HG02588 (cell line): ENCODE results near the gene DTYMK.
"Not testable (repeated sequence)": the region's sequence is repeated elsewhere in the genome, so short reads cannot be mapped to it uniquely, and the experiment has no call there.

Experiments used
- ATAC-seq: cut with Tn5 transposase; IDR thresholded peaks from one replicate; pipeline ENCODE4 v1.9.1; 2021; ENCODE audit warnings: mild to moderate bottlenecking, moderate library complexity; ENCODE audit not compliant: unreplicated experiment

The DTYMK gene

DNA sequence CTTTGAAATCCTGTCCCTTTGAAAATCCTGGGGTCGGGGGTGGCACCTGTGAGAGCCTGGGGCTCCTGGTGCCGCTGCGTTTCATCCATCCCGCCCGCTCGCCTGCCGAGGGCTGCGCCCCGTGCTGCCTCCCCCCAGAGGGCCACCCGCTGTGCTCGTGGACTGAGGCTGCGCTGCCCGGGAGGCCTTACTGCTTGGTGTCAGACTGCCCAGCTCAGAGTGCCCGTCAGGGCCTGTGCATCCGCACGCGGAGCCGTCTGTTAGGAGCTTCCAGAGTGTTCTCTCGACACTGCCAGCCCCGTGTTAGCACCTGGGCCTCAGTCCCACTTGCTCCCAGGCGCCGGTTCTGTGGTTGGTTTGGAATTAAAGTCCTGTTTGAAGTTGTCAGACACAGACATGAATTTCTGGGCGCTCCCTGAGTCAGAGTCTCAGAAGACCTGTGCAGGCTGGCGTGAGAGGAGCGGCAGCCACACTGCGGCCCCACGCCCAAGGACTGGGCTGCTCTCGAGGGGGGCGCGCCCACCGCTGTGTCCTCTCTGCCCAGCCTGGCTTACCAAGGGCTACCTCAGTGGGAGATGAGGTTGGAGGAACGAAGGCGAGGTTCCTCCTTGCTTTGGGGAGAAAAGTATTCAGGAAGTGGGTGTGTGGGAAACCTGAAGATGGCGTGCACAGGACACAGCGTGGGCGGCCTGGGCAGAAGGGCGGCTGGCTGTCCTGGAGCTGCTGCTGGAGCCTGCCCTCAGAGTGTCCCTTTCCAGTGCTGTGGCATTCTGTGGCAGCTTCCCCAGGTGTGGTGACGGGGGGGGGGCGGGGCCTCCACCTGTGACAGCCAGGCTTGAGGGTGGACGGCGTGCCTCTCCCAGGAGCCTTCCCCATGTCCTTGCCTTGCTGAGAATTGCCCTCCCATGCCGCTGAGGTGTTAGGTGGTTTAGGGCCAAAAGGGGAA, 14.1 kb downstream of the DTYMK start:
- ATAC-seq = no peak

DNA sequence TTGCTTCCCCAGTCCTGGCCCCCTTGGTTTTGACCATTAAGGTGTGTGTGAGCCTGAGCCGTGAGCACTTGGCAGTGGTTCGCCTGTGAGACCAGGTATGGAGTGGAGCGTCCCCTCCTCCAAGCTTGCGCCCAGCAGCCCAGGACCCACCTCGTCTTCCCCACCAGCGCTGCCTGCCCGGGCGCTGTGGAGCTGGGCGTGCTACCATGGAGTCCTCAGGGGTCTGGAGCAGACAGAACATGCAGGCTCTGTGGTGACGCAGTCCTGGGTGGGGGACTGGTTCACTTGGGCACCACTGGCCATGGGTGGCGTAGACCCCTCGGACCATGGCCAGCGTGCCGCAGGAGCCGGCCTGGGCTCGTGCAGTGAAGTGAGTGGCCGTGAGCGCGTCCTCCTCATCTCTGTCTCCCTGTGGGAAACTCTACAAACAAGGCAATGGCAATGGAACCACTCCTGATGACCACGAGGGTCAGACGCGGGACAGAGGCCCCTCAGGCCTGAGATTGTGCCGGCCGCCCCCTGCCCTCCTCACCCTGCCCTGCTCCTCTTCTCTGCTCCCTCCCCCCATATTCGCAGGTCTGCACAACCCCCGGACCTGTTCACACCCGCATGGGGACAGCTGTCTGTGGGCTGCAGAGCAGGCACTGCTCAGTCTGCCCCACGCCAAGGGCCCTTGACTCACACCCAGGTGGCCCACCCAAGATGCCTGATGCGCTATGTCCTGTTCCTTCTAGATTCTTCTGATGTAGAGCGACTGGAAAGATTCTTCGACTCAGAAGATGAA, 15.0 kb downstream of the DTYMK start:
- no peak for ATAC-seq

DNA sequence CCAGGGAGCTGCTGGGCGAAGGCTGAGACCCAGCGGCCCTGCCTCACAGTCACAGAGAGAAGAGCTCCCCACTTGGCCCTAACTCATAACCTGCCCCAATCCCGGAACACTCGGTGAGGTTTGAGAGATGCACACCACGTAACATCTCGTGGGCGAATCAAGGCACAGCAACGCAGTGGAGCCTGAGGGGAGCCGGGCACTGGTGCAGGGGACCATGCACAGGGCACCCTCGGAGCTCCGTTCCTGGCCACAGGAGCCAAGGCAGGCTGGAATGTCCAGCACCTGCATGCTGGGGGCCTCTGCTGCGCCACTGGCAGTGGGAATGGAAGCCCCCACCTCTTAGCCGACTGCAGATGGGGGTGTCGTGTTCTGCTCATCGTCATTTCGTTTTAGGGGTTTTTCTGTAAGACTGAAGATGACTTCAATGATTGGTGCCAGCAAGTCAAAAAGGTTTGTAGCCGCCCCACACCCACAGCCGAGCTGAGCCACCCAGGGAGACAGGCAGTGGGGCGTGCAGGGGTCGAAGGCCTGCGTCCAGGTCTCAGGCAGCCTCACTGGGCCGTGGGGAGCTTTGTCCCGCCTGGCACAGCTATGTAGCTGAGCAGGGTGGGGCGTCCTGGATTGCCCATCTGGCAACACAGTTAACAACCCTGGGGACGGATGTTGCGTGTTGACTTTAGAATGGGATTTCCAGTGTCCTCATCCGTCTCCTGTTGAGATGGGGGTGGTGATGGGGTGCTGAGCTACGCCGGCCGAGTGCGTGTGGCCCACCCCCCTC, 16.1 kb downstream of the DTYMK start:
- ATAC-seq = no peak

DNA sequence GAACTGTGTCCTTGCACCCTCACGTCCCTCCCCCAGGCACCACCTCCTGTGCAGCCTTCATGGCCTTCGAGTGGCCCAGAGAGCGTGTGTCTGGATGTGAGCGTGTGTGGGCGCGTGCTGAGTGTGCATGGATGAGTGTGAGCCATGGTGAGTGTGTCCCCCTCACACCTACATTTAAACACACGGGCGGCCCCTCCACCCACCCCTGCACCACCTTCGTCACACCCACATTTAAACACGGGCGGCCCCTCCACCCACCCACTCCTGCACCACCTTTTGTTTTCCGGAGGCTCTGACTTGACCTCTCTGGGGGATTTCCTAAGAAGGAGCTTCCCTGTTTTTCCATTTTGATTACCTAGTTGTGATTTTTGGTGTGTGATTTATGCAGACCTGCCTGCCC, 17.8 kb downstream of the DTYMK start:
- no peak for ATAC-seq

DNA sequence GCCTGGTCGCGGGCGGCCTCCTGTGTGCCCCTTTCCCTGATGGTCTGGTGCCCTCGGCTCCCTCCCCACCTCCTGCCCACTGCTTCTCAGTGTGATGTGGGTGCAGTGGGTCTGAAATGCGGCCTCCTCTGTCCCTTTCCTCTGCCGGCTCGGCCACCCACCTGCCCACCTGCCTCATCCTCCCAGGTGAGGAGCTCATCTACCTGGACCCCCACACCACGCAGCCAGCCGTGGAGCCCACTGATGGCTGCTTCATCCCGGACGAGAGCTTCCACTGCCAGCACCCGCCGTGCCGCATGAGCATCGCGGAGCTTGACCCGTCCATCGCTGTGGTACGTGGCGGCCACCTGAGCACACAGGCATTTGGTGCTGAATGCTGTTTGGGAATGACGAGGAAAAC, 18.3 kb downstream of the DTYMK start:
- no peak for ATAC-seq

DNA sequence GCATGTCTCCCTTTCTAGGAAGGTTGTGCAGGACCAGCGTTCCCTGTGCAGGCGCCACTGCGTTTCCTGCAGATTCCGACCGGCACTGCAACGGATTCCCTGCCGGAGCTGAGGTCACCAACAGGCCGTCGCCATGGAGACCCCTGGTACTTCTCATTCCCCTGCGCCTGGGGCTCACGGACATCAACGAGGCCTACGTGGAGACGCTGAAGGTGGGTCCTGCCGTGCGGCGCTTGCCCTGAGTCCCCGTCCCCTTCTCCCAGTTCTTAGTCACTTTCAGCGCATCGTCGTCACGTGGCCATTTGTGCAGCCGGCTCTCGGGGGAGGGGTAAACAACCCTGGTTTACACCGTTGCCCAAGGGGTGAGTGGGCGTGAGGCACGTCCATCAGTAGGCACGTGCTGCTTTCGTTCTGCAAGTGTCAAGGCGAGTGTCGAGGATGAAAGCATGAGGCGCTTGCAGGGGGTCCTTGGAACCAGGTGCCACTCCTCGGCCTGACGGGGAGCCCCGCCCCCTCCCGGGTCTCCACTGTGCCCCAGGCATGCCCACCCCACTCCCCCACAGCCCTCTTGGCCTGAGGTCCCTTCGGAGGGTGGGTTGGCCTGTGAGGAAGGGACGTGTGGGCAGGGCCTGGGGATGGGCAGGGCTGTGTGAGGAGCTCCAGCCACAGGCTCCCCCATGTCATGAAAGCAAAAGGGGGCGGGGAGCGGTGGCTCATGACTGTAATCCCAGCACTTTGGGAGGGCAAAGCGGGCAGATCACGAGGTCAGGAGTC, 19.8 kb downstream of the DTYMK start:
- ATAC-seq = no peak

DNA sequence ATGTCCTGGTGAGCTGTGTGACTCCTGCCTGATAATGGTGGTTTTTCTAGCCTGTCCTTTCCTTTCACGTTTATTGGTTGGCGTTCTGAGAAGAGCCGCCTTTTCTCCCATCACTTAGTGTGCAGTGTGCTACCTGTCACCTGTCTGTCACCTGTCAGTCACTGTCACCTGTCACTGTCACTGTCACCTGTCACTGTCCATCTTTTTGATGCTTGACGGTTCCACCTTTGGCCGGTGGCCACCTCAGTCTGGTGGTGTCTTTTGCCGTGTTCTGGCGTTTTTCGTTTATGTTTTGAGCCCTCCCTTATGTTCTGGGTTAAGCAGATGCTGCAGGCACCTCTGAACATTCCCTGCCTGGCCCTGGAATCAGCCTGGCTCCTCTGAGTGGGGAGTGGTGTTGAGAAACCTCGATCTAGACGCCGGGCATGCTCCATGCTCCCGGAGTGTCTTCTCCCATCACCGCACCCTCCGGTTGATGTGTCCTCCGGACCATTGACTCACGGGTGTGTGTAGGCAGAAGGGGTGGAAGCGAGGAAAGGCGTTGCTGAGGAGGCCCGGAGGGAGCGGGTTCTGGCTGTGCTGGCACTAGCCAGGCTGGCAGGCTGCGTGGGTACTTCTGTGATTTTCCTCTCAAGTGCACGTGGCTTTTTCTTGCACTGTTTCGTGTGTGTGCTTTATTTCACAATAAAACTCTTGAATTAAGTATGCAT, 20.7 kb downstream of the DTYMK start:
- no peak for ATAC-seq

DNA sequence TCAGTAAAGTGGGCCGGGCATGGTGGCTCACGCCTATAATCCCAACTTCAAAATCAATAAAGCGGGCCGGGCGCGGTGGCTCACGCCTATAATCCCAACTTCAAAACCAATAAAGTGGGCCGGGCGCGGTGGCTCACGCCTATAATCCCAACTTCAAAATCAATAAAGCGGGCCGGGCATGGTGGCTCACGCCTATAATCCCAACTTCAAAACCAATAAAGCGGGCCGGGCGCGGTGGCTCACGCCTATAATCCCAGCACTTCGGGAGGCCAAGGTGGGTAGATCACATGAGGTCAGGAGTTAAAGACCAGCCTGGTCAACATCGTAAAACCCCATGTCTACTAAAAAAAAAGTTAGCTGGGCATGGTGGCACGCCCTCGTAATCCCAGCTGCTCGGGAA, 23.9 kb downstream of the DTYMK start:
- ATAC-seq = not testable (repeated sequence)

DNA sequence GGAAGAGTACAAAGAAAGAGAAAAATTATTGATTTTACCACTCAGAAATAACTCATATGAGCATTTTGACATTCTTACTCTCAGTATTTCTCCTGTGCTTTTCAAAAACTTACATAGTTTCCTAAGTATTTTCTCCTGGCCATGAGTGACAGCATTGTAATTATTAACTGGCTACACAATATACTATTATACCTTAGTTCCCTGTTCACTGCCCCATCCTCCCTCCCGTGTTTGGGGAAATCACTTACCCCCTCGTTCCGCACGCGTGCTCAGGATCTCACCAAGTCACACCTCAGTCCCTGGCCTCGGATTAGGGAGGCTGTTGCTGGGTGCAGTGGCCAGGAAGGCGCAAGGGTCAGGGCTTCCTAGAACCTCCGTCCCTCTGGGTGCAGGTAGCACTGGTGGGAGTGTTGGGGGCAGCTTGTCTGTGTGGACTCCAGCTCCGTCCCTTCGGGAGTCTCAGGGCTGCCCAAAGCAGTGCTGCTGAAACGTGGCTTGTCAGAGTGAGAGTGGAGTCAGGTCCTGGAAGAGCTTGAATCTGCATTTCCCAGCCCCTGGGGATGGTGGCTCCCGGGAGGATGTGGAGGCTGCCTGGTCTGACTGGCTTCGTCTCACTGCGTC, 25.9 kb downstream of the DTYMK start:
- no peak for ATAC-seq

DNA sequence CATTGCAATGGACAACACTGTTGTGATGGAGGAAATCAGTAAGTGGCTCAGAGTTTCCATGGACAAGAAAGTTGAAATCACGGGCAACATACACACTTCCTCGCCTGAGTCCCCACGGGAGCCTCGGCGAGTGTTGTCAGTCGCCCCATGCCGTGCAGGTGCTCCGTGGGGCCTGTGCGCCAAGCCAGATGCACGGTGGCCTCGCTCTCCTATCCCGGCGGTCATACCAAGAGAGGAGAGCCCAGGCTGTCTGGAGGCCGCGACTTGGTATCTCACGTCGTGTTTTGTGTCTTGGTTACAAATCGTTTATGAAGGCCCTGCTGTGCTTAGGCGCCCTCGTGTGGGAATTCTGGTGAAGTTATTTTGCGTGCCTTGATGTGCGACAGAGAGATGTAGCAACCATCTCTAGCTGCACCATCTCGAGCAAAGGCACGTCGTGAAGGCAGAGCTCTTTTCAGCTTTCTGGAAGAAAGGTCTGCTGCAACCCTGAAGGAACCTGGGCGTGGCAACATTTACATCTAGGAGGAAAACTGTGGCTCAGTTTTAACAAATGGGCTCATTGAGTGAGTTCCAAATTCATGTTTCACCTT, 27.4 kb downstream of the DTYMK start:
- no peak for ATAC-seq

DNA sequence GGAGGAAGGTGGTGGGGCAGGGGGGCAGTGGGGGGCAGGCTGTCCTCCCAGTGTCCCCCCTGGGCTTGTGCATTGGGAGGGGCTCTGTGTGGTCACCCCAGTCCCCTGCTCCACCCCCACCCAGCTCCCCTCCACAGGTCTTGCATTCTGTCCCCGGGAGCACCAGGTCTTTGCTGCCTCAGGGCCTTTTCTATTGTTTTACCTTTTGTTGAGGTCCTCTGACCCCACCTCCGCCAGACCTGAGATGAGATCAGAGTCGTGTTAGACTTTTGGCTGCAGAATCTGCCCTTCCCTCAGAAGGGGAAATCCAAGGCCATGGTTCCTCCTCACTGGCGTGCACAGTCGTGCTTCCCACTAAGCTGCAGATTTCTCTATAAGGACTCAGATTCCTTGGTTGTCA, 28.3 kb downstream of the DTYMK start:
- no peak for ATAC-seq

DNA sequence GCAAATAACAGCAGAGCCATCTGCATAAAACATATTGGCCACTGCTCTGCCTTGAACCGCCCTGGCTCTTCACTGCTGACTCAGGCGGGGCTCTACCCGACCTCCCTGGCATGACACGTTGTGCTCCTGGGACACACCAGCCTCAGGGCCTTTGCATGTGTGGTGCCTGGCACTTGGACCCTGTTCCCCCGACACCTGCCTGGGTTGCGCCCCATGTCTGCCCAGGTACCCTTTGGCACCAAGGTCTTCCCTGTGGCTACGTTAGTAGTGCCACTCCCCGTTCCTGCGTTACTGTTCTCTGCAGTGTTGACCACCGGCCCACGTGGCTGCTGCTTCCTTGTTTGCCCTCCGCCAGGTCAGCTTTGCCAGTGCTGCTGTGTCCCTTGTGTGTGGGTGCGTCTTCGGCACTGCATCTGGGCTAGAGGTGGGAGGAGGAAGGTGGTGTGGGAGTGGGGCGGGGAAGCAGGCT, 28.8 kb downstream of the DTYMK start:
- no peak for ATAC-seq

DNA sequence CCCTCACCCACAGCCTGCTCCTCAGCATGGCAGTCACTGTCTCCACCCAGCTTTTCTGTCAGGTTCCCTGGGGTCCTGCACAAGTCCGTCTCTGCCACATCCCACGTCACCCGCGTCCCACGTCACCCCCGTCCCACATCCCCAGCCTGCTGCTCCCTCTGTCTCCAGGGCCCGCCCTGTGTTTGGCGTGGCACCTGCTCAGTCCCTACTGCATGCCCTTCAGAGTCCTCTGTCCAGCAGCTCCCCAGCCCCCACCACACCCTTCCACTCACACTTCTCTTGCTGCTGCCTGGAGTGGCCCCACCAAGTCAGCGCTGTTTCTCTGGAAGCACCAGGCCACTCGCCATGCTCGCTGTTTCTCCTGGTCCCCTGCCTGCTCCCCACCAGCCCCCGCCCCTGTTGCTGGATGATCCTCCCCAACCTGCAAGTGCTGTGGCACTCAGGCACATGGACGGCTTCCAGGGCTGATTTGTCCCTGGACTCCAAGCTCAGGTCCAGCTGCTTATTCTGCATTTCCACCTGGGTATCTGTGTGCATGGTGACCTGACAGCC, 30.3 kb downstream of the DTYMK start:
- no peak for ATAC-seq

DNA sequence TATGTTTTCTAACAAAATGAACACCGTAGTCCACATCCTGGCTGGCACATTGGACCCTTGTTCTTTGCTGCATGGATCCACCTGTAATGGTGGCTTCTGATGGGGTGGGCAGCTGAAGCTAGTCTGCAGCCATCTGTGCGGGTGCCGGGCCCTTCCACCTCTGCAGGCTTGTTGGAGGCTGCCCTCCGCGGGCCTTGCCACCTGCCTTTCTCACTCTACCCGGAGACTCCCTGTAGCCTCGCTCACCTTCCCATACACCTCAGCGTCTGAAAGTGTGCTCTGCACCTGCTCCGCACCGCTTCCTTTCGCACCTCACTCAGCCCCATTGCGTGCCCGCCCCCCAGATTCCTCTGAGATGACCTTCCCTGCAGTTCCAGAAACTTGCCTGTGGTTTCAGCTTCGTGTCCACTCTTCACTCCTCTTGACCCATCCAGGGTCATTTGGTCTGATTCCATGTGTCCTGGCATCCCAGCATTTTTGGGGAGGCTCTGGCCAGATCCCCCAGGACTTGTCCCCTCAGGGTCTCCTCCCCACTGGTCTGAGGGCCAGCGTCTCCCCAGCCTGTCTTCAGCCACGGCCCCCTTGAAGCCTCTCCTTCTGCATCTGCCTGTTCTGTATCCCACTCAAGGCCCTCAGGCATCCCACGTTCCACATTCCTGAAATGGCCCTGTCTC, 31.0 kb downstream of the DTYMK start:
- no peak for ATAC-seq

DNA sequence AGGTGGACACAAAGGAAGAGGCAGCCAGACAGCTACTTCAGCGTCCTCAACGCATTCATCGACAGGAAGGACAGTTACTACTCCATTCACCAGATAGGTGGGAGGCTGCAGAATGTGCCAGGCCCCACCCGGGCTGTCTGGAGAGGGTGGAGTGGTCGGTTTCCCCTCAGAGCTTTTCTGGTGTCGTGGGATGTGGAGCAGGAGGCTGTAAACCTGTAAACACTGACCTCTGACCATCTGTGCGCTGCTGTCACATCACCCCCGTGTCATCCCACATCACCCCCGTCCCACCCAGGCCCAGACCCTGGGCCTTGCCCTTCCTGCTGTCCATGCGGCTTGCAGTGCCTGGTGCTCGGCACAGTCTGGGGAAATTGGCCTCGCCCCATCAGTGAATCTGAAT, 32.1 kb downstream of the DTYMK start:
- ATAC-seq = no peak

DNA sequence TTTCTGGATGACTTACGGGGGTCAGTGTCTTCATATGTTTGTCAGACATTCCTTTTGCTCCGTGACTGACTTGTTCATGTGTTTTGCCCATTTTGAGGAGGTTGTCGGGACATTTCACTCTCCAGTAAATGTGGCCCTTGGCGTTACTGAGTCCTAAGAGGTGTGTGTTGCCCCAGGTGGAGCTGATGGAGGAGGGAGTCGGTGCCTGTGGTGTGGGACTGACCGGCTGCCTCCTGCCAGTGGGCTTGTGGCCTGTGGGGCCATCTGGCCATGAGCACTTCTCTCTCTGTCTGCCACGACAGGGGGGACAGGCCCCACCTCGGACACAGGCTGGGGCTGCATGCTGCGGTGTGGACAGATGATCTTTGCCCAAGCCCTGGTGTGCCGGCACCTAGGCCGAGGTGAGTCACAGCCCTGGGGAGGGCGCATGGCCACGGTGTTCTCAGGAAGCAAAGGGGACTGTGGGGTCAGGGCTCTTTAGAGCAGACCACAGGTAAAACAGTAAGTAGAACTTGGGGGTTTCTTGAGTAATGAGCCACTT, 33.3 kb downstream of the DTYMK start:
- no peak for ATAC-seq

DNA sequence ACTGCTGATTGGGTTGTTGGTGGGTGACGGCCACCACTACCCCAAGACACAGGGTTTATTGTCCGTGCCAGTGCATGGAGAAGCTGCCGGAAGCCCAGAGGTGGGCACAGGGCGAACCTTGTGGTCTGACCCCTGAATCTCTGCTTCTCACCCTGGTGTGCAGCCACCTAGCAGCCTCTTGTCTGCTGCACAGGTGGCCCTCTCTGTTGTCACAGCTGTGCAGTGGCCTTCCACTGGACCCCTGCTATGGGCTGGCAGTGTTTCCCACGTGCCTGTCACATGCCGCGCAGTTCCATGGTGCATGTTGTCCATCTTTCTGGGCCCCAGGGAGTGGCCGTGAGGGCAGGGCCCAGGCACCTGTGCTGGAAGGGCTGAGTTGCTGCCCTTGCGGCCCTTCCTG, 33.9 kb downstream of the DTYMK start:
- no peak for ATAC-seq

DNA sequence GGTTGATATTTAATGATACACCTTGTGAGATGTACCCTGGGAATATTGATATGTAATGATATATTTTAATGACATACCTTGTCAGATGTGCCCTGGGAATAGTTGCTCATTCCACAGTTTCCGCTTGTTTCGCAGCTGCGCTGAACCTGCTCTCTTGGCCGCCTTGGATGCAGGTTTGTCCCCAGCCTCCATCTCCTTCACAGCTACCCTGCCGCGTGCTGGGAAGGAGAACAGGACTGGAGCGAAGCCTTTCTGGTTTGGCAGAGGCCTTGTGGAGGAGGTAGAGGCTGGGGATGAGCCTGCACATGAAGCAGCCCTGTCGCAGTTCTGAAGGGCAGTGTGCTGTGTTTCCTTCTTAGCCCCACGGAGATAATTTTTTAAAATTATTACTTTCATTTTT, 34.5 kb downstream of the DTYMK start:
- ATAC-seq = no peak
